Stimulated activated effector memory CD8-positive, alpha-beta T cell treated with anti-CD3 and anti-CD28 coated beads, Interleukin-12 subunit alpha, Interleukin-12 subunit beta, amount 100 ng/mL, for 72 hours (primary cell): ENCODE measurements around the gene MUS81.

Experiments used
- ATAC-seq: fragments of 150-1000 bp; cut with Tn5 transposase; 2 replicates; pipeline ENCODE4 v1.10.0; 2021
- DNase-seq, 2 donors: peaks; one replicate each; pipeline ENCODE4 v3.0.0; 2021 to 2022; ENCODE audit warnings: low spot score in 2 of 2
- H3K27ac Mint-ChIP-seq: one replicate; pipeline ENCODE4 v1.8.0; 2022; ENCODE audit warnings: mild to moderate bottlenecking, mixed read lengths
- H3K36me3 Mint-ChIP-seq: one replicate; pipeline ENCODE4 v1.8.0; 2022; ENCODE audit warnings: mild to moderate bottlenecking, mixed read lengths
- H3K4me1 Mint-ChIP-seq: one replicate; pipeline ENCODE4 v1.8.0; 2022; ENCODE audit warnings: mixed read lengths
- H3K4me3 Mint-ChIP-seq: one replicate; pipeline ENCODE4 v1.8.0; 2022; ENCODE audit warnings: mild to moderate bottlenecking, mixed read lengths
- H3K9me3 Mint-ChIP-seq: one replicate; pipeline ENCODE4 v1.8.0; 2022; ENCODE audit warnings: mixed read lengths

The MUS81 gene

GRCh38 chr11:65899356-65900124 is 39.3 kb downstream of the MUS81 start:
- H3K27ac Mint-ChIP-seq: peak overlapping the region; percentile 92

GRCh38 chr11:65900125-65900898 is 40.1 kb downstream of the MUS81 start, which contains the start of gene FOSL1:
Gene FOSL1 (minus strand): TSS chr11:65900388. CDS start chr11:65900339, 49 bp downstream.
- peak; percentile 86 to 97 for DNase-seq
- ATAC-seq: peak; percentile 83

More at GRCh38 chr11:65899356-65900124, 39.3 kb downstream of the MUS81 start:
- Mint-ChIP-seq H3K36me3 (peaks cover 68% of the 10 kb centered on the region), H3K4me1 (peaks cover 55% of the 10 kb centered on the region), H3K9me3 (no peaks in the 10 kb centered on the region), H3K4me3 (peak overlapping the region; percentile 84)
- peak; percentile 66 to 85 for DNase-seq
- ATAC-seq: peak; percentile 50

GRCh38 chr11:65900899-65901180 is 40.6 kb downstream of the MUS81 start:
- H3K9me3 Mint-ChIP-seq: no peaks in the 10 kb centered on the region
- peaks cover 55% of the 10 kb centered on the region for H3K36me3 Mint-ChIP-seq
- DNase-seq (no peak), ATAC-seq (no peak)
- H3K27ac Mint-ChIP-seq: peak overlapping the region; percentile 92
- peak overlapping the region; percentile 84 for H3K4me3 Mint-ChIP-seq
- peaks cover 44% of the 10 kb centered on the region for H3K4me1 Mint-ChIP-seq

More at GRCh38 chr11:65900125-65900898, 40.1 kb downstream of the MUS81 start, which contains the start of gene FOSL1:
- H3K4me3 Mint-ChIP-seq: peak within 1 kb of the TSS; percentile 84
- no peaks in the 10 kb centered on the region for H3K9me3 Mint-ChIP-seq
- peaks cover 49% of the 10 kb centered on the region for H3K4me1 Mint-ChIP-seq
- H3K36me3 Mint-ChIP-seq: peaks cover 61% of the 10 kb centered on the region
- H3K27ac Mint-ChIP-seq: peak within 1 kb of the TSS; percentile 92

GRCh38 chr11:65903068-65903481 is 42.8 kb downstream of the MUS81 start:
- ATAC-seq (no peak), DNase-seq (no peak)
- Mint-ChIP-seq H3K27ac (peak overlapping the region; percentile 88), H3K4me3 (no peak overlapping the region), H3K9me3 (no peaks in the 10 kb centered on the region), H3K4me1 (peaks cover 25% of the 10 kb centered on the region), H3K36me3 (peaks cover 33% of the 10 kb centered on the region)

- peak overlapping the region; percentile 88 for H3K27ac Mint-ChIP-seq
- peaks cover 27% of the 10 kb centered on the region for H3K36me3 Mint-ChIP-seq
- no peak overlapping the region for H3K4me3 Mint-ChIP-seq
- ATAC-seq (no peak), DNase-seq (no peak)
- no peaks in the 10 kb centered on the region for H3K9me3 Mint-ChIP-seq
- peaks cover 21% of the 10 kb centered on the region for H3K4me1 Mint-ChIP-seq
Measured at GRCh38 chr11:65903715-65904114, 43.5 kb downstream of the MUS81 start.

GRCh38 chr11:65906602-65907001 is 46.4 kb downstream of the MUS81 start:
- Mint-ChIP-seq H3K36me3 (peaks cover 9% of the 10 kb centered on the region), H3K4me3 (no peak overlapping the region), H3K27ac (no peak overlapping the region), H3K9me3 (no peaks in the 10 kb centered on the region), H3K4me1 (peaks cover 21% of the 10 kb centered on the region)
- peak; percentile 55 for ATAC-seq
- DNase-seq: no peak

GRCh38 chr11:65907878-65908277 is 47.6 kb downstream of the MUS81 start:
- Mint-ChIP-seq H3K9me3 (no peaks in the 10 kb centered on the region), H3K27ac (no peak overlapping the region), H3K4me3 (no peak overlapping the region), H3K4me1 (peaks cover 8% of the 10 kb centered on the region), H3K36me3 (no peaks in the 10 kb centered on the region)
- no peak for DNase-seq
- ATAC-seq: no peak

GRCh38 chr11:65911682-65912568 is 51.7 kb downstream of the MUS81 start:
- DNase-seq: no peak
- H3K4me1 Mint-ChIP-seq: peaks cover 26% of the 10 kb centered on the region
- peak overlapping the region; percentile 85 for H3K27ac Mint-ChIP-seq
- H3K4me3 Mint-ChIP-seq: no peak overlapping the region
- no peaks in the 10 kb centered on the region for H3K9me3 Mint-ChIP-seq
- ATAC-seq: no peak
- peaks cover 4% of the 10 kb centered on the region for H3K36me3 Mint-ChIP-seq

- ATAC-seq: peak; percentile 60
- peaks cover 32% of the 10 kb centered on the region for H3K4me1 Mint-ChIP-seq
- peaks cover 8% of the 10 kb centered on the region for H3K36me3 Mint-ChIP-seq
- H3K27ac Mint-ChIP-seq: no peak overlapping the region
- H3K9me3 Mint-ChIP-seq: no peaks in the 10 kb centered on the region
- no peak for DNase-seq
- H3K4me3 Mint-ChIP-seq: no peak overlapping the region
Measured at GRCh38 chr11:65912845-65913244, 52.6 kb downstream of the MUS81 start.

- Mint-ChIP-seq H3K27ac (no peak overlapping the region), H3K36me3 (peaks cover 19% of the 10 kb centered on the region), H3K4me1 (peaks cover 30% of the 10 kb centered on the region), H3K4me3 (no peak overlapping the region), H3K9me3 (no peaks in the 10 kb centered on the region)
- no peak for DNase-seq
- no peak for ATAC-seq
Measured at GRCh38 chr11:65915101-65915820, 55.0 kb downstream of the MUS81 start.

GRCh38 chr11:65915821-65916251 is 55.6 kb downstream of the MUS81 start:
- Mint-ChIP-seq H3K4me3 (no peak overlapping the region), H3K4me1 (peaks cover 36% of the 10 kb centered on the region), H3K9me3 (no peaks in the 10 kb centered on the region), H3K27ac (peak overlapping the region; percentile 82), H3K36me3 (peaks cover 24% of the 10 kb centered on the region)
- DNase-seq: no peak
- ATAC-seq: no peak
